SU-DHL-6 (cell line): ENCODE data around the gene ANKRD44.

Experiments
- H2AFZ ChIP-seq: fragments of 200-600 bp; sonication (generic); 2 replicates; pipeline ENCODE4 v1.6.1; 2014; ENCODE audit warnings: low read depth, mild to moderate bottlenecking, moderate library complexity, mixed read lengths, antibody characterized with exemption, low read length; ENCODE audit not compliant: severe bottlenecking
- H3F3A ChIP-seq: fragments of 200-600 bp; shearing (Covaris generic); 2 replicates; pipeline ENCODE4 v1.6.0; 2016; ENCODE audit warnings: antibody characterized with exemption, mild to moderate bottlenecking; ENCODE audit not compliant: insufficient read depth
- H3K27ac ChIP-seq: fragments of 200-600 bp; sonication (generic); 2 replicates; pipeline ENCODE4 v1.5.1; 2016; ENCODE audit warnings: low read depth, mild to moderate bottlenecking, low read length, moderate library complexity, mixed read lengths
- H3K27me3 ChIP-seq: fragments of 200-600 bp; sonication (generic), shearing (Covaris generic); 2 replicates; pipeline ENCODE4 v1.6.0; 2014; ENCODE audit warnings: mild to moderate bottlenecking, low read length
- H3K36me3 ChIP-seq: fragments of 200-600 bp; sonication (generic); 2 replicates; pipeline ENCODE4 v1.6.1; 2014; ENCODE audit warnings: mild to moderate bottlenecking, low read length, mixed read lengths
- H3K4me2 ChIP-seq: fragments of 300-600, 200-600 bp; shearing (Covaris generic), sonication (generic); 2 replicates; pipeline ENCODE4 v1.6.0; 2014; ENCODE audit warnings: low read length, low read depth, mild to moderate bottlenecking; ENCODE audit not compliant: poor library complexity, severe bottlenecking
- H3K4me3 ChIP-seq: fragments of 200-600 bp; sonication (generic); 2 replicates; pipeline ENCODE4 v1.5.1; 2014; ENCODE audit warnings: antibody characterized with exemption, low read length, mild to moderate bottlenecking, mixed read lengths; ENCODE audit not compliant: insufficient read depth, poor library complexity, severe bottlenecking
- H3K79me2 ChIP-seq: fragments of 200-600 bp; sonication (generic); 2 replicates; pipeline ENCODE4 v1.6.1; 2014; ENCODE audit warnings: mild to moderate bottlenecking, low read length, moderate library complexity; ENCODE audit not compliant: insufficient read depth
- H3K9ac ChIP-seq: fragments of 200-600 bp; sonication (generic); 2 replicates; pipeline ENCODE4 v1.7.0; 2014; ENCODE audit warnings: mild to moderate bottlenecking, low read length
- H3K9me2 ChIP-seq: fragments of 200-600 bp; sonication (generic); replicated peaks from 2 replicates; pipeline ENCODE4 v1.6.1; 2014; ENCODE audit warnings: low read length; ENCODE audit not compliant: insufficient read depth
- H3K9me3 ChIP-seq: fragments of 200-600 bp; sonication (generic); 2 replicates; pipeline ENCODE4 v1.6.1; 2014; ENCODE audit warnings: low read length, mixed read lengths; ENCODE audit not compliant: insufficient read depth
- H4K20me1 ChIP-seq: fragments of 200-600 bp; sonication (generic); 2 replicates; pipeline ENCODE4 v1.6.1; 2014; ENCODE audit warnings: low read depth, mild to moderate bottlenecking, antibody characterized with exemption, low read length, moderate library complexity, mixed read lengths
- CTCF ChIP-seq: fragments of 200-600 bp; sonication (generic); IDR thresholded peaks from one replicate; pipeline ENCODE4 v1.5.1; 2017; ENCODE audit warnings: antibody characterized with exemption, mild to moderate bottlenecking, low read length, moderate library complexity; ENCODE audit not compliant: insufficient read depth, poor library complexity, severe bottlenecking
- EZH2phosphoT487 ChIP-seq: fragments of 200-600 bp; sonication (generic), shearing (Covaris generic); conservative IDR thresholded peaks from 2 replicates; pipeline ENCODE4 v1.6.1; 2018; ENCODE audit warnings: mild to moderate bottlenecking, antibody characterized with exemption, low read length, moderate library complexity, mixed read lengths

ANKRD44 gene

DNA sequence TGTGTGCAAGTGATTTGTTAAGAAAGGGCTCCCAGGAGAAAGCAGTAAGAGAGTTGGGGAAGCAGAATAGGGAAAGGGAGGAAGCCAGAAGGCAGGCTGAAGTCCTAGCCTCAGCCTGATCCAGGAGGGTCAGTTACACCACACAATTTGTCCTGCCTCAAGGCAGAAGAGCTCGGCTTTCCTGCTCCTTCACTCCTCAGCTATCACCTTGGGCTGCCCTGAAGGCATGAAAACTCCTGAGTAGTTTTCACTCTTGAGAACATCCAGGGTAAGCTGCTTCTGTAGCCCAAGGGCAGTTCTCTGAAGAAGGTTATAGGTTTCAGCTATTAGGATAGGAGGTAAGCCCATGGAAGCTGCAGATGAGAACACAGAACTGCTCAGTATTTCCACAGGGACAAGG, 47.4 kb upstream of the ANKRD44 start:
- peaks cover 19% of the 10 kb centered on the region for H3K79me2 ChIP-seq
- TF ChIP-seq CTCF (no peak), EZH2phosphoT487 (no peak)
- no peaks in the 10 kb centered on the region for H3K27me3 ChIP-seq
- no peaks in the 10 kb centered on the region for H4K20me1 ChIP-seq
- H3K9ac ChIP-seq, result no peak overlapping the region
- H2AFZ ChIP-seq, result no peak overlapping the region
- no peaks in the 10 kb centered on the region for H3K36me3 ChIP-seq
- no peak overlapping the region for H3K4me2 ChIP-seq
- no peaks in the 10 kb centered on the region for H3K9me2 ChIP-seq
- no peak overlapping the region for H3K27ac ChIP-seq
- no peaks in the 10 kb centered on the region for H3K9me3 ChIP-seq
- 0 out of 2 replicates have a peak, but pooled peaks cover 7% of the 10 kb centered on the region for H3F3A ChIP-seq
- H3K4me3 ChIP-seq, result no peak overlapping the region

- H3K9ac ChIP-seq, result peak overlapping the region; percentile 60
Observed at GRCh38 chr2:197356136-197356535, 45.6 kb upstream of the ANKRD44 start.

DNA sequence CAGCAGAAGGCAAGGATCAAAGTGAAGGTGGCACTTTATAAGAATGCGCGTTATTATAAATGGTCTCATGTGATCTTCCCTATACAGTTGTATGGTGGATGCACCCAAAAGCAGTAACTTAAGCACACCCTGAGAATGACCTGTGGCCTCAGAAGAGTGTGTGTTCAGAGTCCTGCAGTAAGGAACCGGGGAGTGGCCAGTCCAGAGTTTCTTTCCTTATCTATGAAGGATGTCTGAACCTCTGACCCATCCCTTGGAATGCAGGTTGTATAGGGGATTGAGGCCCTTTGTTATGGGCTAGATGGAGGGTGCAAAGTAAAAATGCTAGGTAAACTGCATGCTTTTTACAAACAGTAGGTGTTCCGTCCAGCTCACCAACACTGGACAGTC, 43.6 kb upstream of the ANKRD44 start:
- peak overlapping the region; percentile 57 for H3K4me3 ChIP-seq
- no peak for TF ChIP-seq EZH2phosphoT487
- TF ChIP-seq CTCF, result no peak
- peak overlapping the region; percentile 71 for H3K4me2 ChIP-seq
- peak overlapping the region; percentile 60; the same call in 1 of the 2 replicates for H3K9ac ChIP-seq
- no peak overlapping the region for H3K27ac ChIP-seq
- no peaks in the 10 kb centered on the region for H4K20me1 ChIP-seq
- peaks cover 40% of the 10 kb centered on the region for H3K79me2 ChIP-seq
- no peaks in the 10 kb centered on the region for H3K9me3 ChIP-seq
- H3K9me2 ChIP-seq, result no peaks in the 10 kb centered on the region
- H3K36me3 ChIP-seq, result no peaks in the 10 kb centered on the region
- H3K27me3 ChIP-seq, result no peaks in the 10 kb centered on the region
- H2AFZ ChIP-seq, result no peak overlapping the region
- H3F3A ChIP-seq, result 0 out of 2 replicates have a peak, but pooled peaks cover 7% of the 10 kb centered on the region

More at GRCh38 chr2:197356136-197356535, 45.6 kb upstream of the ANKRD44 start:
- H2AFZ ChIP-seq, result peak overlapping the region; percentile 80
- no peaks in the 10 kb centered on the region for H3K36me3 ChIP-seq
- no peaks in the 10 kb centered on the region for H3K27me3 ChIP-seq
- H3K27ac ChIP-seq, result no peak overlapping the region
- H4K20me1 ChIP-seq, result no peaks in the 10 kb centered on the region
- H3F3A ChIP-seq, result 0 out of 2 replicates have a peak, but pooled peaks cover 7% of the 10 kb centered on the region
- no peak for TF ChIP-seq EZH2phosphoT487
- TF ChIP-seq CTCF, result peak; percentile 39
- peaks cover 30% of the 10 kb centered on the region for H3K79me2 ChIP-seq
- peak overlapping the region; percentile 57 for H3K4me3 ChIP-seq
- peak overlapping the region; percentile 71 for H3K4me2 ChIP-seq
- no peaks in the 10 kb centered on the region for H3K9me2 ChIP-seq
- no peaks in the 10 kb centered on the region for H3K9me3 ChIP-seq
